Cardiac muscle cell (in vitro differentiated cells and primary cell): ENCODE results near the gene GP2. TPM values are rescaled to one million over a fixed set of nuclear protein-coding genes. Genes with fewer than 3 reads are reported as not detected.

Source experiments
- DNase-seq, 2 donors: peaks; one replicate each; pipeline versions ENCODE4 v3.0.0 to v3.0.0-alpha.2; 2010 to 2017; ENCODE audit warnings: low read depth in 1 of 2, low spot score in 1 of 2
- H3K27ac ChIP-seq: fragments of 200-600 bp; sonication (generic); 2 replicates; pipeline ENCODE4 v1.5.1; 2016
- H3K27me3 ChIP-seq: fragments of 200-600 bp; sonication (generic); 2 replicates; pipeline ENCODE4 v1.6.0; 2016; ENCODE audit warnings: control low read depth
- H3K36me3 ChIP-seq: fragments of 200-600 bp; sonication (generic); 2 replicates; pipeline ENCODE4 v1.5.1; 2016; ENCODE audit warnings: control low read depth
- H3K4me1 ChIP-seq: fragments of 200-600 bp; sonication (generic); 2 replicates; pipeline ENCODE4 v1.8.1; 2017; ENCODE audit warnings: low read depth, mild to moderate bottlenecking, mixed run types
- H3K4me3 ChIP-seq: fragments of 200-600 bp; sonication (generic); 2 replicates; pipeline ENCODE4 v1.5.1; 2016; ENCODE audit warnings: mild to moderate bottlenecking
- H3K9me3 ChIP-seq: fragments of 200-600 bp; sonication (generic); 2 replicates; pipeline ENCODE4 v1.5.1; 2017; ENCODE audit warnings: low read depth, mild to moderate bottlenecking, control low read depth
- polyA plus RNA-seq: library from polyadenylated mRNA; unstranded; fragments of >200 nt; fragmentation: Nextera tagmentation; extraction: Ambion mirVana; gene quantifications from 2 replicates; pipeline ENCODE4 v1.2.1, GENCODE V29; 2016
- total RNA-seq: library from RNA; depleted of rRNA; stranded (reverse); fragments of >200 nt; gene quantifications from 2 replicates; pipeline ENCODE4 v1.2.3, GENCODE V29; 2016
- TF ChIP-seq, protein P1 (sequence below): IDR thresholded peaks from 2 replicates; pipeline ENCODE4 v1.5.1; 2012; ENCODE audit warnings: low read depth, mild to moderate bottlenecking, low read length

GP2 gene
- total and polyA plus RNA-seq, 2 experiments from 2014 or later = not detected

DNA sequence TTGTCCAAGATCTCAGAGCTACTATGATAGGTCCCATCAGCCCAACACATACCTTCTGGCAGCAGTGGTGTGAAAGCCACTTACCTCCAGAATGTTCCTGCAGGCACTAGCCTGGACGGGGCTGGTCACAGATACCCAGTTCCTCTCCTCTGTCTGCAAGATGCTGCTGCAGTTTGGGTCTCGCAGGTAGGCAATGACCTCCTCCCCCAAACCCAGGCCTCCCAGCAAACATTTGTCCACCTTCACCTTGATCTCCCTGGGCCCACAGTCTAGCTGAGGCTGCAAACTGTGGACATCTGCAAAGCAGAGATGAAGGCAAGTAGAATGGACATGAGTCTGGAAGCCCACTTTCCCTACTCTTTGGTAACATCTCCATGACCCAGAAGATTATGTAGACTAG lies 7.1 kb downstream of the GP2 start:
- peaks cover 7% of the 10 kb centered on the region for H3K27me3 ChIP-seq

DNA sequence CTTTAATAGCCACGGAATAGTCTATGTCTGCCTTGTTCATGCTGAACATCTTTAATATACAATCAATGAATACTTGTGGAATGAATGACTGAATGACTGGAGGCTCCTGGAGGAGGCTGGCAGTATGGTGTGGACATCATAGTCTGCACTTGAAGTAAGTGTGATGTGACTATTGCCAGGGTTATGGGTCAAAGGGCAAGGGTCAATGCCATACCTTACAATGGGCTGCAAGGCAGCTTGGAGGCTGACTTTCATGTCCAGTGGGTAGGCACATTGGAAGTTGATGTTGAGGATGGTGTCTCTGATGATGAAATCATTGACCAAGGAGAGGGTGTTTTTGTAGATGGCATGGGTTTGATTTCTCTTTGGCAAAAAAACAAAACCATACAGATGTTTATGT lies 7.9 kb downstream of the GP2 start:
- H3K27me3 ChIP-seq = peaks cover 7% of the 10 kb centered on the region
- TF ChIP-seq, protein P1, sequence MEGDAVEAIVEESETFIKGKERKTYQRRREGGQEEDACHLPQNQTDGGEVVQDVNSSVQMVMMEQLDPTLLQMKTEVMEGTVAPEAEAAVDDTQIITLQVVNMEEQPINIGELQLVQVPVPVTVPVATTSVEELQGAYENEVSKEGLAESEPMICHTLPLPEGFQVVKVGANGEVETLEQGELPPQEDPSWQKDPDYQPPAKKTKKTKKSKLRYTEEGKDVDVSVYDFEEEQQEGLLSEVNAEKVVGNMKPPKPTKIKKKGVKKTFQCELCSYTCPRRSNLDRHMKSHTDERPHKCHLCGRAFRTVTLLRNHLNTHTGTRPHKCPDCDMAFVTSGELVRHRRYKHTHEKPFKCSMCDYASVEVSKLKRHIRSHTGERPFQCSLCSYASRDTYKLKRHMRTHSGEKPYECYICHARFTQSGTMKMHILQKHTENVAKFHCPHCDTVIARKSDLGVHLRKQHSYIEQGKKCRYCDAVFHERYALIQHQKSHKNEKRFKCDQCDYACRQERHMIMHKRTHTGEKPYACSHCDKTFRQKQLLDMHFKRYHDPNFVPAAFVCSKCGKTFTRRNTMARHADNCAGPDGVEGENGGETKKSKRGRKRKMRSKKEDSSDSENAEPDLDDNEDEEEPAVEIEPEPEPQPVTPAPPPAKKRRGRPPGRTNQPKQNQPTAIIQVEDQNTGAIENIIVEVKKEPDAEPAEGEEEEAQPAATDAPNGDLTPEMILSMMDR = no peak
- no peaks in the 10 kb centered on the region for H3K9me3 ChIP-seq

More for the DNA sequence above, 7.1 kb downstream of the GP2 start:
- DNase-seq = no peak
- Histone ChIP-seq H3K36me3 (no peaks in the 10 kb centered on the region), H3K27ac (no peak overlapping the region), H3K4me3 (no peak overlapping the region), H3K4me1 (no peaks in the 10 kb centered on the region), H3K9me3 (no peaks in the 10 kb centered on the region)
- TF ChIP-seq, protein P1 = no peak

DNA sequence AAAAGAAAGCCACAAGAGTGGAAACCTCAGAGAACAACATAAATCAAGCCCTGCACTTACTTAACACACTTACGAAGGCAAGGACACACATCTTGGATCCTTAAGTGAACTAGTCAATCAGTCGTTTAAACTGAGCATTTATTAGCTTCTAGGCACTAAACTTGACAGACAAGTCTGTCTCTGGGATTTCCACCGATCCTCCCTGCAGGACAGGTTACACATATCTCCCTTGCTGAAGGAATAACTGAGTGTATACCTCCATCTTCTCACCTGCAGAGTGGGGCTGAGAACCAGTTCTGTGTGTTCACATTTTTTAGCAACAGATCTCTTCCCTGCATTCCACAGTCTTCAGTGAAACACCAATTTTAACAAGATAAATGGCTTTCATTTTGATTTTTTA lies 8.9 kb downstream of the GP2 start:
- TF ChIP-seq, protein P1 = no peak

More for the DNA sequence above, 7.9 kb downstream of the GP2 start:
- H3K27ac ChIP-seq = no peak overlapping the region
- no peaks in the 10 kb centered on the region for H3K36me3 ChIP-seq
- no peak for DNase-seq
- H3K4me3 ChIP-seq = no peak overlapping the region
- H3K4me1 ChIP-seq = no peaks in the 10 kb centered on the region

DNA sequence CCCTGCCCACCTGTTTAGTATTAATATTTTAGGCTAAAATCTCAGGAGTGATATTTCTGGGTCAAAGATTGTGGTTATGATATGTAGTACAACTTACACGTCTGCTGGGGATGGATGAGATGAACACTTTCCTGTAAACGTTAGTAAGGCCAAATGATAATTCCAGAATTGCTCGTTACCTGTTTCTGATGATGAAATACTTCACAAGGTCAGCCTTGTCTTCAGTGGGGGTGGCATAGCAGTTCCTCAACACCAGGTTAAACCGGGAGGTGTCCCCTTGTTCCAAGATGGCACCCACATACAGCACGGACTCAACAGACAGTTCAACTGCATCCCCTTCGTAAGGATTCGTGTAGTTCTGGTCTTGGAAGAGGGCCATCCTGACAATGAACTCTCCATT lies 9.3 kb downstream of the GP2 start:
- Histone ChIP-seq H3K27me3 (peaks cover 7% of the 10 kb centered on the region), H3K36me3 (no peaks in the 10 kb centered on the region), H3K27ac (no peak overlapping the region), H3K4me3 (no peak overlapping the region), H3K9me3 (no peaks in the 10 kb centered on the region), H3K4me1 (no peaks in the 10 kb centered on the region)
- DNase-seq = no peak
- TF ChIP-seq, protein P1 = no peak

More for the DNA sequence above, 8.9 kb downstream of the GP2 start:
- H3K36me3 ChIP-seq = no peaks in the 10 kb centered on the region
- no peaks in the 10 kb centered on the region for H3K4me1 ChIP-seq
- no peak overlapping the region for H3K27ac ChIP-seq
- no peak for DNase-seq
- no peak overlapping the region for H3K4me3 ChIP-seq
- peaks cover 7% of the 10 kb centered on the region for H3K27me3 ChIP-seq
- no peaks in the 10 kb centered on the region for H3K9me3 ChIP-seq

DNA sequence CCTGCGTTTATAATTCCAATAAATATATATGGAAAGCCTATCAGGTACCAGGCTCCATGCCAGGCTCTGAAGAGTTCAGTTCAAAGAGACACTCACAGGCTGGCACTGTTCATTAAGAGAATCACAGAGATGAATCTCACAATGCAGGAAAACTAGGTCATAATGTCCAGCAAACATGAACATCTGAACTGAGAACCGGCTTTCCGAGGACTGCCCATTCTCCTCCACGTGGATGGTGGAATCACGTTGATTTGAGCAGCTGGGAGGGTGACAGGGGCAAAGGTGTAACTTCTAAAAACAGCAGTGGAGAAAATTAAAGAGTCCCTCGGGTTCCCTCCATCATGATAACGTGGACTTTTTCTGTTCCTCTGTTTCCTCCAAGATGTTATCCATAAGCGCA lies 10.2 kb downstream of the GP2 start:
- H3K4me1 ChIP-seq = no peaks in the 10 kb centered on the region

More for the DNA sequence above, 10.2 kb downstream of the GP2 start:
- DNase-seq = no peak
- Histone ChIP-seq H3K27ac (no peak overlapping the region), H3K4me3 (no peak overlapping the region), H3K27me3 (peaks cover 7% of the 10 kb centered on the region), H3K9me3 (no peaks in the 10 kb centered on the region), H3K36me3 (no peaks in the 10 kb centered on the region)
- TF ChIP-seq, protein P1 = no peak
